ENCODE measurements around the gene OLFML1.

The OLFML1 gene

DNA sequence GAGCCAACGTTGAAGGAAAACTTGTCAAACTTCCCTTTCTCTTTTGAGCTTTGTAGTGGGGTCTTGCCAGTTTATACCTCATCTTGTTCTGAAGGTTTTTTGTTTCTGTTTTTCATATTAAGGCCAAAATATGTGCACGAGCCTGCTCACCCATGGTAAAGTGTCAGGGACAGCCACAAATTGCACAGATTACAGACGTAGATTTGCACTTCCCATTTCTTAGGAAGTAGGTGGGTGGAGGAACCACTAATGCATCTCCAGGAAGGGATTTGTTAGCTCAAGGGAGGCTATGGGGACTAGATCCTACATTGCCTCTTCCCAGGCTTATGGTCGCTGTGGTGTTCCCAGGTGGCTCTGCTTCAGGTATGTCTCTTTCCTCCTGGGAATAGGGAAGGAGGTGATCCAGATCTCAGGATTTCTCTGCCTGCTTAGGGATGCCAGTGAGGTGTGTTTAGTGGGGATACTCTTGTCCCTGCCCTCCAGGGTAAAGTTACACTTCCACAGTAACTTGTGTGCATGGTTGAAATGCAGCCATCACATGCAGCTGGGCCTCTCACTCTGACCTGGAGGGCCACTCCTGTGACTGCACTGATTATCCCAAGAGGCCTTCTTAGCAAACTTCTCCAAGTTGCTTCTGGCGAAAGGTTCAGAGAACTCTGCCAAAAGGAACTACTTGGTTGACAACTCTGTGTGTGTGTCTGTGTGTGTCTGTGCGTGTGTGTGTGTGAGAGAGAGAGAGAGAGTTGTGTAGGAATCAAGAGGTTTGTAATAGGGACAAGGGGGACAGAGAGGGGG, 38.3 kb downstream of the OLFML1 start:
- no peak for DNase-seq (ENCODE audit: low spot score)

DNA sequence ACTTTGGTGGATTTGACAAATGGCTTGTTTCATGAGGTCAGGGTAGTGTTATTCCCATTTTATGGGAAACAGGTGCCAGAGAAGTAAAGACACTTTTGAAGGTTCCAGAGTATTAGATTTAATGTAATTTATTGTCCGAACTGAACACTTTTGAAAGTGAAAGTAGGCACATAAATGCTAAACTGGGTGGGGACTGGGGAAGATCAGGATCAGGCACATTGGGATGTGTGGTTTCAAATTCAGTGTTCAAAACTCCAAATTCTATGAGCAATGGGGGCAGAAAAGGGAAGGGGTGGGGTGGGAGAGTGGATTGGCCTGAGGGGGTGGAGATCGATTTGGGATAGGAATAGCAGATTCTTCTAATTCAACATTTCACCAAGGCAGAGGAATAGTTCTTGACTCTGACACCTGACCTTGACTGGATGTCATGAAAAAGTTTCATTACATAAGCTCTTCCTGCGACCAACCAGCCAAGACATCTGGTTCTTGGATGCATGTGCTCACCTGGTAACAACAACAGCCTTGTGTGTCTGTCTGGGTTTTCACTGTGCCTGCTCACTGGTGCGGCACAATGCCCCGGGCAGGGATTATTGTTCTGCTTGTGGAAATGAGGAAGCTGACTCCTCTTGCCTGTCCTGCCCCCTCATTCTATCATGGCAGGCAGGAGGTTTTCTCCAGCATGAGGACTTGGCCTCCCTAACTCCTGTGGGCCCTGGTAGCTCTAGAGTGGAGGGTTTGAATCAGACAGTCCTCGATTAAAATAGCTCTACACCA, 39.3 kb downstream of the OLFML1 start:
- DNase-seq (ENCODE audit: low spot score): no peak
- TF ChIP-seq, protein P1, sequence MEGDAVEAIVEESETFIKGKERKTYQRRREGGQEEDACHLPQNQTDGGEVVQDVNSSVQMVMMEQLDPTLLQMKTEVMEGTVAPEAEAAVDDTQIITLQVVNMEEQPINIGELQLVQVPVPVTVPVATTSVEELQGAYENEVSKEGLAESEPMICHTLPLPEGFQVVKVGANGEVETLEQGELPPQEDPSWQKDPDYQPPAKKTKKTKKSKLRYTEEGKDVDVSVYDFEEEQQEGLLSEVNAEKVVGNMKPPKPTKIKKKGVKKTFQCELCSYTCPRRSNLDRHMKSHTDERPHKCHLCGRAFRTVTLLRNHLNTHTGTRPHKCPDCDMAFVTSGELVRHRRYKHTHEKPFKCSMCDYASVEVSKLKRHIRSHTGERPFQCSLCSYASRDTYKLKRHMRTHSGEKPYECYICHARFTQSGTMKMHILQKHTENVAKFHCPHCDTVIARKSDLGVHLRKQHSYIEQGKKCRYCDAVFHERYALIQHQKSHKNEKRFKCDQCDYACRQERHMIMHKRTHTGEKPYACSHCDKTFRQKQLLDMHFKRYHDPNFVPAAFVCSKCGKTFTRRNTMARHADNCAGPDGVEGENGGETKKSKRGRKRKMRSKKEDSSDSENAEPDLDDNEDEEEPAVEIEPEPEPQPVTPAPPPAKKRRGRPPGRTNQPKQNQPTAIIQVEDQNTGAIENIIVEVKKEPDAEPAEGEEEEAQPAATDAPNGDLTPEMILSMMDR (IDR thresholded peaks at IDR 0.05; ENCODE audit: extremely low read depth, missing control alignments): no peak

More for the DNA sequence above, 38.3 kb downstream of the OLFML1 start:
- TF ChIP-seq, protein P1 (IDR thresholded peaks at IDR 0.05; ENCODE audit: extremely low read depth, missing control alignments): no peak

DNA sequence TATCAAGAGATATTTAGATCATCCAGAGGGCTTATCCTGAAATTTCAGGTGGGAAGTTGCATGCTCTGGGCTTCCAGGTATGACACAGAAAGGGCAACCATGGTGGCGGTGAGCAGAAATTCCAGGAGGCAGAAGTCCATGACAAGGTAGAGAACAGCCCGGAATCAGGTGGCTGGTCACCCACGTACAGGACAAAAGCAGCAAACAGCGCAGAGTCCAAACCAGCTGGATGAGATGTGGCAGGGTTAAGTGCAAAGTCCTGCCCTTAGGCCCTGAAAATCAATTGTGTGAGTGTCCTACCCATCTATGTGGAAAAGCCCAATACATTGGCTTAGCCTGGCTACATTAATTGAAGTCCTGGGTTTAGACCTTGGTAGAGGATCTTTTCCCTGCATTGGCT, 40.1 kb downstream of the OLFML1 start:
- no peak for DNase-seq (ENCODE audit: low spot score)
- TF ChIP-seq, protein P1 (IDR thresholded peaks at IDR 0.05; ENCODE audit: extremely low read depth, missing control alignments): no peak

DNA sequence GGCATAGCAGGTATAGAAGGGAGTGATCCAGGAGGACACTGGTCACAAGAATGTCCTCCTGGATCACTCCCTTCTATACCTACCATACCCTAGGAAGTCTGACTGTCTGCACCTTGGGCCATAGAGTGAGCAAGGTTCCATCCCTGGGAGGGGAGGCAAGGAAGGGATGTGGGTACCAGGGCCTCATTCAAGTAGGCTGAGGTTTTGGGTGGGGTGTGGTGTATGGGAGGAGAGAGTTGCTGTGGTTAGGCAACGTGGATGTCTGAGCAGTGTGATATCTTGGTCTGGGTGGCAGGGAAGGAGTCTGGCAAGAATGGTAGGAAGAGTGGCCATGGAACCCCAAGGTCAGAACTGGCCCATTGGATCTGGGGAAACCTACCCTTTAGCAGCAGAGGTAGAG, 41.7 kb downstream of the OLFML1 start:
- TF ChIP-seq, protein P1 (IDR thresholded peaks at IDR 0.05; ENCODE audit: extremely low read depth, missing control alignments): no peak
- DNase-seq (ENCODE audit: low spot score): no peak

DNA sequence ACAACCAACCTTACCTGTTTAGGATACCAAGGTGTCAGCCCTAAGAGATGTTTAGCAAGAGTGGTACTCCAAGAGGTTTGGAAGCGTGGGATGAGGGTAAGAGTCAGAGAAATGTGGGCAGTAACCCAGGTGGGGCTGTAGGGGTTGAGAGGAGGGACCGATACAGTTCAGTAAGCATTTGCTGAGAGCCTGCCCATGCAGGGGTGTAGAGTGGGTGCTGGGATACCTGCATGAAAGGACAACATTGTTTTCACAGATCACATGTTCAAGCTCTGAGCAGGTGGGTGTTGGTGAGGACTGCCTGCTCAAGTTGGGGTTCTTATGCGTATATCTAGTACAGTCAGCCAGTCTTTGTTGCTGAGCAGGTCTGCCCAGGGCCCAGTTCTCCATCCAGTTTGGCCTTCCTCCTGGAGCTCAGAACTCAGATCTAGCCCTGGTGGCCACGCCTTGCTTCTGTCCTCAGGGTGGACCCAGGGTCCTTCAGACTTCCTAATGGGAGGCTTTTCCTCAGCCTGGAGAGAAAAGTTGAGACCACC, 43.3 kb downstream of the OLFML1 start:
- no peak for DNase-seq (ENCODE audit: low spot score)
- TF ChIP-seq, protein P1 (IDR thresholded peaks at IDR 0.05; ENCODE audit: extremely low read depth, missing control alignments): no peak

DNA sequence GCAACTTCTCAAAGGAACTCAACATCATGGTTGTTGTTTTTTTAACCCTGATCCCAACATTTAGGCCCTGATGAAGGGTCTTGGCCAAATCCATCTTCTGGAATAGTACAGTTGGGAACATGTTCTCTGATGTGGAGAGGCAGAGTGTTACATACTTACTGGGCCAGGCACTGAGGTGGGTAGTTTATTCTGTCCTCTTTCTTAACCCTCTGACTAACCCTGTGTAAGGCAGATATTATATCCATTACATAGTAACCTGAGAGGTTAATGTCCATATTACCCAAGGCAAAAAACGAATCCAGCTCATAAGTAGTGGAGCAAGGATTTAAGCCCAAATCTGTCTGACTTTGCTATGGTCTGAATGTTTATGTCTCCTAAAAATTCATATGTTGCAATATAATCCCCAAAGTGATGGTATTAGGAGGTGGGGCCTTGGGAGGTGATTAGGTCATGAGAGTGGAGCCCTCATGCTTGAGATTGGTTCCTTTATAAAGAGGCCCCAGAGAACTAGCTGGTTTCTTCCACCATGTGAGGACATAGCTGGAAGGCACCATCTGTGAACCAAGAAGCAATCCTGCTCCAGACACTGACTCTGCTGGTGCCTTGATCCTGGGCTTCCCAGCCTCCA, 44.8 kb downstream of the OLFML1 start:
- no peak for DNase-seq (ENCODE audit: low spot score)
- TF ChIP-seq, protein P1 (IDR thresholded peaks at IDR 0.05; ENCODE audit: extremely low read depth, missing control alignments): no peak

Data from GM20000 (cell line).